BE2C (cell line): ENCODE data around the gene ZNF32.
A peak's percentile ranks its signal among the peaks of the same experiment; 100 is the strongest.

Experiments
- DNase-seq: peaks from one replicate; pipeline ENCODE4 v3.0.0-alpha.2; 2020
- H3K27me3 ChIP-seq: fragments of 250-450 bp; sonication (Bioruptor Pico); 2 replicates; pipeline ENCODE4 v1.5.1; 2020; ENCODE audit warnings: mild to moderate bottlenecking
- H3K36me3 ChIP-seq: fragments of 250-450 bp; sonication (Bioruptor Pico); 2 replicates; pipeline ENCODE4 v1.5.1; 2020; ENCODE audit warnings: mild to moderate bottlenecking
- H3K4me1 ChIP-seq: fragments of 250-450 bp; sonication (Bioruptor Pico); 2 replicates; pipeline ENCODE4 v1.5.1; 2020
- H3K4me3 ChIP-seq: 2 replicates; pipeline ENCODE4 v1.5.1; 2011; ENCODE audit warnings: low read depth, low read length
- H3K9me3 ChIP-seq: fragments of 250-450 bp; sonication (Bioruptor Pico); 2 replicates; pipeline ENCODE4 v1.5.1; 2020
- TF ChIP-seq, protein P1 (sequence below): IDR thresholded peaks from 2 replicates; pipeline ENCODE4 v1.5.1; 2012; ENCODE audit warnings: mild to moderate bottlenecking, low read depth, low read length

Gene ZNF32

DNA sequence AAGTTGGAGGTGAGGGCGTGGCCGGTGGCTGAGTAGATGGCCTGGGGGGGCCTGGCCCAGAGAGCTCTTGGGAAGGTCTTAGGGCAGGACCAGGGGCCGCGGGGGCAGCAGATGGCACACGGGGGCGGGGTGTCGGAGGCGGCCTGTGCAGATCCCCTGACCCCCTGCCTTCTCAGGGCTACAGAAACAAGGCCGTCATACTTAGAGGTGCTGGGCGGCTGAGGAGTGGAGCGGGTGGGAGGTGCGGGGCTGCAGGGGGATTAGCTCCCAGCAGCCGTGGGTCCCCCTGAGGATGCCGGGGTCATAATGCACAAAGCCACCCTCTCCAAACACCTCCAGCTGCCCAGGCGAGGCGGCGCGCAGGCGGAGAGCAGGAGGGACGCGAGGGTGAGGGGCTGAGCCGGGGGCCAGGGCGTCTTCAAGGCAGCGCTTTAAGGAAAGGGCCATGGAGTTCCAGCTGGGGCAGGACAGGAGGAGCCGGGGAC is 40.4 kb upstream of the ZNF32 start:
- Histone ChIP-seq H3K36me3 (no peaks in the 10 kb centered on the region), H3K4me1 (no peaks in the 10 kb centered on the region), H3K4me3 (no peak overlapping the region), H3K27me3 (no peaks in the 10 kb centered on the region), H3K9me3 (no peaks in the 10 kb centered on the region)
- no peak for DNase-seq
- TF ChIP-seq, protein P1, sequence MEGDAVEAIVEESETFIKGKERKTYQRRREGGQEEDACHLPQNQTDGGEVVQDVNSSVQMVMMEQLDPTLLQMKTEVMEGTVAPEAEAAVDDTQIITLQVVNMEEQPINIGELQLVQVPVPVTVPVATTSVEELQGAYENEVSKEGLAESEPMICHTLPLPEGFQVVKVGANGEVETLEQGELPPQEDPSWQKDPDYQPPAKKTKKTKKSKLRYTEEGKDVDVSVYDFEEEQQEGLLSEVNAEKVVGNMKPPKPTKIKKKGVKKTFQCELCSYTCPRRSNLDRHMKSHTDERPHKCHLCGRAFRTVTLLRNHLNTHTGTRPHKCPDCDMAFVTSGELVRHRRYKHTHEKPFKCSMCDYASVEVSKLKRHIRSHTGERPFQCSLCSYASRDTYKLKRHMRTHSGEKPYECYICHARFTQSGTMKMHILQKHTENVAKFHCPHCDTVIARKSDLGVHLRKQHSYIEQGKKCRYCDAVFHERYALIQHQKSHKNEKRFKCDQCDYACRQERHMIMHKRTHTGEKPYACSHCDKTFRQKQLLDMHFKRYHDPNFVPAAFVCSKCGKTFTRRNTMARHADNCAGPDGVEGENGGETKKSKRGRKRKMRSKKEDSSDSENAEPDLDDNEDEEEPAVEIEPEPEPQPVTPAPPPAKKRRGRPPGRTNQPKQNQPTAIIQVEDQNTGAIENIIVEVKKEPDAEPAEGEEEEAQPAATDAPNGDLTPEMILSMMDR = no peak

GRCh38 chr10:43688348-43688892 is 39.7 kb upstream of the ZNF32 start:
- H3K4me3 ChIP-seq = no peak overlapping the region
- no peaks in the 10 kb centered on the region for H3K36me3 ChIP-seq
- TF ChIP-seq, protein P1 = no peak
- H3K27me3 ChIP-seq = no peaks in the 10 kb centered on the region
- DNase-seq = no peak
- H3K4me1 ChIP-seq = no peaks in the 10 kb centered on the region
- H3K9me3 ChIP-seq = no peaks in the 10 kb centered on the region

- Histone ChIP-seq H3K36me3 (no peaks in the 10 kb centered on the region), H3K4me1 (no peaks in the 10 kb centered on the region), H3K4me3 (no peak overlapping the region), H3K27me3 (no peaks in the 10 kb centered on the region), H3K9me3 (no peaks in the 10 kb centered on the region)
- DNase-seq = no peak
- TF ChIP-seq, protein P1 = no peak
These were observed 38.7 kb upstream of the ZNF32 start for GRCh38 chr10:43687373-43687772.

DNA sequence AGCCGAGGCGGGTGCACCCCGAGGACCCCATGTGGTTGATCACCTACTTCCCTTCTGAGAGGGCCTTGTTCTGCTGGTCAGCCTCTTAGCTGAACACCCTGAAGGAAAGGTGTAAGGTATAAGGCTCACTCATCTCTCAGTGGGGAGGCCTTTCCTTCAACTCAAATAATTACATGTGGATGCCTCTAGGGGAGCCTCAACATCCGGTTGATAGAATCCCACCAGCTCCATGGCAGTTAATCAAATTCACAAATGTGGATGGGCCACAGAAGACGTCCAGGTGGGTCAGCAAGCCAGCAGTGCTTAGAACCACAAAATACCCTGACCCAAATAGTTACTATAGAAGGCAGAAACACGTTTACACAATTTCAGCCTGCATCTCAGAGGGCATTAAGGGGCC is 37.7 kb upstream of the ZNF32 start:
- Histone ChIP-seq H3K4me3 (no peak overlapping the region), H3K9me3 (no peaks in the 10 kb centered on the region), H3K4me1 (no peaks in the 10 kb centered on the region), H3K27me3 (no peaks in the 10 kb centered on the region), H3K36me3 (no peaks in the 10 kb centered on the region)
- no peak for DNase-seq
- TF ChIP-seq, protein P1 = peak; percentile 29; the same call in 1 of the 2 replicates

GRCh38 chr10:43685744-43686143 is 37.1 kb upstream of the ZNF32 start:
- Histone ChIP-seq H3K4me1 (no peaks in the 10 kb centered on the region), H3K9me3 (no peaks in the 10 kb centered on the region), H3K27me3 (no peaks in the 10 kb centered on the region), H3K36me3 (no peaks in the 10 kb centered on the region), H3K4me3 (no peak overlapping the region)
- no peak for DNase-seq
- TF ChIP-seq, protein P1 = no peak

DNA sequence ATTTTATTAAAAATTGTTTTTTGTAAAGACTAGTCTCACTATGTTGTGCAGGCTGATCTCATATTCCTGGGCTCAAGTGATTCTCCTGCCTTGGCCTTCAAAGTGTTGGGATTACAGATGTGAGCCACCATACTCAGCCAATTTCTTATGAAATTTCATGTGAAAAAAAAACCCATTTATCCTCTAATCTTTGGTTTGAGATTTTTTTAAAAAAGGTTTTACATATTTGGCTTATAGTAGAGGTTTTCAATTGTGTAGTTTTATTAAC is 35.5 kb upstream of the ZNF32 start:
- no peak overlapping the region for H3K4me3 ChIP-seq
- H3K4me1 ChIP-seq = no peaks in the 10 kb centered on the region; the same call in 1 of the 2 replicates
- H3K27me3 ChIP-seq = no peaks in the 10 kb centered on the region
- no peak for DNase-seq
- no peaks in the 10 kb centered on the region for H3K36me3 ChIP-seq
- no peaks in the 10 kb centered on the region for H3K9me3 ChIP-seq
- TF ChIP-seq, protein P1 = no peak
